Measurements from ENCODE around the gene BMP5. TPM values are rescaled to one million over a fixed set of nuclear protein-coding genes. Genes with fewer than 3 reads are reported as not detected.
A peak's percentile ranks its signal among the peaks of the same experiment; 100 is the strongest.

BMP5 gene
- total RNA-seq, 1 experiment from 2014 or later: not detected

DNA sequence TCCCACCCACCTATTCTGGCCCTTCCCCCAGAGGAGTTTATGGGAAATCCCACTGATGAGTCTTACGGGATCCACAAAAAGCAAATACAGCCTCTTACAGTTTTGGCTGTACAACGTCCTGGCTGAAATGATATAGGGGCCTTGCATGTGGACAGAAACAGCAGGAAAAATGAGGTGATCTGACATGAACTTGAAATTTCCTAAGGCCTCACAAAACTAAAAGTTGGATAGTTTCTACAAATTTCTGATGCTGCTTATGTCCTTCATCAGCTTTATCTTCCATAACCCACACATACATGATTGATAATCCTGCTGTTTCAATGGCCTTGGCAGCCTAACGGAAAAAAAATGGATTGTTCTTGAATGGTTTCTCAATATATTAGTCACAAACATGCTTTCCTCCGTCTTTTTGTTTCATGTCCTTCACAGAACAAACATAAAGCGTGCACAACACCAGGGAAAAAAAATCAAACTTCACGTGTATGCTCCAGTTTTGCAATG lies 118.8 kb downstream of the BMP5 start:
- peaks cover 7% of the 10 kb centered on the region for H3K36me3 Mint-ChIP-seq (ENCODE audit: insufficient read depth, unreplicated experiment)
- no TSS peak for BruUV-seq (replicated peaks)
- ChIA-PET CTCF (no interaction called here), POLR2A (interaction anchor here (0.6 to 3.6 kb wide), 2 partner anchors 126 to 1539 kb away, joined by 3 to 24 read pairs; no protein-coding TSS in a partner anchor)
- TF ChIP-seq CTCF (IDR thresholded peaks at IDR 0.05; ENCODE audit: unreplicated experiment): no peak
- no peaks in the 10 kb centered on the region for H3K27me3 Mint-ChIP-seq (ENCODE audit: insufficient read depth, unreplicated experiment)
- H3K4me1 Mint-ChIP-seq (ENCODE audit: insufficient read depth, unreplicated experiment): peaks cover 43% of the 10 kb centered on the region
- H3K4me3 Mint-ChIP-seq (ENCODE audit: unreplicated experiment): no peak overlapping the region
- peaks cover 6% of the 10 kb centered on the region for H3K9me3 Mint-ChIP-seq (ENCODE audit: unreplicated experiment)
- H3K27ac Mint-ChIP-seq (ENCODE audit: low read depth, unreplicated experiment): peak overlapping the region; percentile 94
- peak; percentile 58 for DNase-seq (ENCODE audit: unreplicated experiment)
- intact Hi-C loops (cut with micrococcal nuclease): loop anchor here (5.0 to 10.0 kb wide), 3 partner anchors 111 to 126 kb away; no protein-coding TSS in a partner anchor

DNA sequence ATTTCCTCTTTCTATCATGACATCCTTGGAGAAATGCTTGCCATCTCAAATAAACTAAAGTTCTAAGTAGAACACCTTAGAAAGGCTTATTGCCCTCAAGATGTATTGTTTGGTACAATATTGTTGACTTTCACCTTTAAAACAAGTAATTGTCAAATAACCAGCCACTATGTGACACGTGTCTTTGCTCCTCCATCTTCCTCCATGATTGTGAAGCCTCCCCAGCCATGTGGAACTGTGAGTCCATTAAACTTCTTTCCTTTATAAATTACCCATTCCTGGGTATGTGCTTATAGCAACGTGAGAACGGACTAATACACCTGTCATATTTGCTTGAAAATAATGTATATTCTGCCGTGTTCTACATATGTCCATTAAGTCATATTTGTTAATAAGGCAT lies 126.5 kb downstream of the BMP5 start:
- Mint-ChIP-seq H3K27me3 (ENCODE audit: insufficient read depth, unreplicated experiment) (no peaks in the 10 kb centered on the region), H3K4me1 (ENCODE audit: insufficient read depth, unreplicated experiment) (no peaks in the 10 kb centered on the region), H3K36me3 (ENCODE audit: insufficient read depth, unreplicated experiment) (no peaks in the 10 kb centered on the region), H3K9me3 (ENCODE audit: unreplicated experiment) (peaks cover 18% of the 10 kb centered on the region), H3K27ac (ENCODE audit: low read depth, unreplicated experiment) (no peak overlapping the region), H3K4me3 (ENCODE audit: unreplicated experiment) (no peak overlapping the region)
- CTCF ChIA-PET: no interaction called here
- TF ChIP-seq CTCF (IDR thresholded peaks at IDR 0.05; ENCODE audit: unreplicated experiment): no peak
- intact Hi-C loops (cut with micrococcal nuclease): no loop called here
- no peak for DNase-seq (ENCODE audit: unreplicated experiment)
- BruUV-seq (replicated peaks): no TSS peak
- POLR2A ChIA-PET: interaction anchor here (0.6 kb wide), 1 partner anchor 66 kb away, joined by 3 read pairs; no protein-coding TSS in a partner anchor

DNA sequence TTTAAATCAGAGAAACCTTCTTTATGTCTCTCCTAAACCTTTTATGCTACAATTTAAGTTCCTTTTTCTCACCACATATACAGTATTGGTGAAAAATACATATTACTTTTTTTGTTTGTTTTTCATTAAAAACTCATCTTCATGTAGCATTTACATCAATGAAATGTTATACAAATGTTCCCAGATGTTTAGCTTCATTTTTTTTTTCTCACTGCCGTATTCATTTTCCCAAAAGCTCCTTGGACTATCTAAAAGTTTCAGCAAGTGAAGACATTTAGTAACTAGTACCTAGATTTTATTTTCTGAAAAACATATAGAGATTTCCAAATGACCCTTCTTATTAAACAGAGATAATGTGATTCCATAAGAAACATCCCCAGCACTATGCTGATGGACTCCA lies 128.9 kb downstream of the BMP5 start:
- no peaks in the 10 kb centered on the region for H3K36me3 Mint-ChIP-seq (ENCODE audit: insufficient read depth, unreplicated experiment)
- TF ChIP-seq CTCF (IDR thresholded peaks at IDR 0.05; ENCODE audit: unreplicated experiment): no peak
- H3K9me3 Mint-ChIP-seq (ENCODE audit: unreplicated experiment): peaks cover 18% of the 10 kb centered on the region
- no peaks in the 10 kb centered on the region for H3K4me1 Mint-ChIP-seq (ENCODE audit: insufficient read depth, unreplicated experiment)
- BruUV-seq (replicated peaks): no TSS peak
- no peaks in the 10 kb centered on the region for H3K27me3 Mint-ChIP-seq (ENCODE audit: insufficient read depth, unreplicated experiment)
- ChIA-PET POLR2A (interaction anchor here (0.6 kb wide), 1 partner anchor 1164 kb away, joined by 3 read pairs; no protein-coding TSS in a partner anchor), CTCF (interaction anchor here (0.6 kb wide), 1 partner anchor 112 kb away, joined by 3 read pairs; no protein-coding TSS in a partner anchor)
- no peak for DNase-seq (ENCODE audit: unreplicated experiment)
- H3K27ac Mint-ChIP-seq (ENCODE audit: low read depth, unreplicated experiment): no peak overlapping the region
- no peak overlapping the region for H3K4me3 Mint-ChIP-seq (ENCODE audit: unreplicated experiment)
- intact Hi-C loops (cut with micrococcal nuclease): no loop called here

GRCh38 chr6:55734256-55734655 lies 141.1 kb downstream of the BMP5 start:
- no TSS peak for BruUV-seq (replicated peaks)
- intact Hi-C loops (cut with micrococcal nuclease): no loop called here
- H3K9me3 Mint-ChIP-seq (ENCODE audit: unreplicated experiment): peaks cover 6% of the 10 kb centered on the region
- H3K27me3 Mint-ChIP-seq (ENCODE audit: insufficient read depth, unreplicated experiment): no peaks in the 10 kb centered on the region
- H3K4me1 Mint-ChIP-seq (ENCODE audit: insufficient read depth, unreplicated experiment): peaks cover 5% of the 10 kb centered on the region
- H3K36me3 Mint-ChIP-seq (ENCODE audit: insufficient read depth, unreplicated experiment): no peaks in the 10 kb centered on the region
- CTCF ChIA-PET: no interaction called here
- no peak overlapping the region for H3K4me3 Mint-ChIP-seq (ENCODE audit: unreplicated experiment)
- TF ChIP-seq CTCF (IDR thresholded peaks at IDR 0.05; ENCODE audit: unreplicated experiment): no peak
- no peak for DNase-seq (ENCODE audit: unreplicated experiment)
- POLR2A ChIA-PET: no interaction called here
- H3K27ac Mint-ChIP-seq (ENCODE audit: low read depth, unreplicated experiment): no peak overlapping the region

All from MCF 10A (cell line).